Measurements from ENCODE around the gene TNIK. TPM values are rescaled to one million over a fixed set of nuclear protein-coding genes. Genes with fewer than 3 reads are reported as not detected.
"Not testable (repeated sequence)": the region's sequence is repeated elsewhere in the genome, so short reads cannot be mapped to it uniquely, and the experiment has no call there.

The TNIK gene
- total RNA-seq, 2 donors from 2014 or later, result 9.0 to 11.6 TPM

GRCh38 chr3:171249245-171249644 lies 211.0 kb downstream of the TNIK start:
- Histone ChIP-seq H3K4me1 (no peaks in the 10 kb centered on the region), H3K36me3 (no peaks in the 10 kb centered on the region), H3K4me3 (no peak overlapping the region), H3K9me3 (no peaks in the 10 kb centered on the region), H3K27ac (no peak overlapping the region), H3K27me3 (no peaks in the 10 kb centered on the region)
- no peak for TF ChIP-seq CTCF (IDR thresholded peaks at IDR 0.05)
- DNase-seq (ENCODE audit: low spot score), result no peak

GRCh38 chr3:171248426-171249111 lies 211.6 kb downstream of the TNIK start:
- no peak for TF ChIP-seq CTCF (IDR thresholded peaks at IDR 0.05)
- Histone ChIP-seq H3K36me3 (no peaks in the 10 kb centered on the region), H3K4me1 (no peaks in the 10 kb centered on the region), H3K9me3 (no peaks in the 10 kb centered on the region), H3K4me3 (no peak overlapping the region), H3K27me3 (no peaks in the 10 kb centered on the region), H3K27ac (no peak overlapping the region)
- DNase-seq (ENCODE audit: low spot score), result no peak

- Histone ChIP-seq H3K36me3 (no peaks in the 10 kb centered on the region), H3K27me3 (no peaks in the 10 kb centered on the region), H3K4me3 (no peak overlapping the region), H3K27ac (no peak overlapping the region), H3K9me3 (no peaks in the 10 kb centered on the region), H3K4me1 (no peaks in the 10 kb centered on the region)
- TF ChIP-seq CTCF (IDR thresholded peaks at IDR 0.05), result no peak
- no peak for DNase-seq (ENCODE audit: low spot score)
Observed at GRCh38 chr3:171245796-171246765, 214.1 kb downstream of the TNIK start.

- H3K36me3 ChIP-seq, result no peaks in the 10 kb centered on the region
- no peak overlapping the region for H3K4me3 ChIP-seq
- no peaks in the 10 kb centered on the region for H3K4me1 ChIP-seq
- TF ChIP-seq CTCF (IDR thresholded peaks at IDR 0.05), result no peak
- H3K9me3 ChIP-seq, result no peaks in the 10 kb centered on the region
- no peak for DNase-seq (ENCODE audit: low spot score)
- H3K27ac ChIP-seq, result no peak overlapping the region
- no peaks in the 10 kb centered on the region for H3K27me3 ChIP-seq
Observed at GRCh38 chr3:171242951-171243350, 217.3 kb downstream of the TNIK start.

- Histone ChIP-seq H3K4me3 (no peak overlapping the region), H3K36me3 (no peaks in the 10 kb centered on the region), H3K9me3 (no peaks in the 10 kb centered on the region), H3K27me3 (no peaks in the 10 kb centered on the region), H3K27ac (no peak overlapping the region), H3K4me1 (no peaks in the 10 kb centered on the region)
- no peak for TF ChIP-seq CTCF (IDR thresholded peaks at IDR 0.05)
- no peak for DNase-seq (ENCODE audit: low spot score)
Observed at GRCh38 chr3:171242170-171242569, 218.0 kb downstream of the TNIK start.

GRCh38 chr3:171241655-171242054 lies 218.6 kb downstream of the TNIK start:
- H3K36me3 ChIP-seq; H3K27ac ChIP-seq; H3K27me3 ChIP-seq; DNase-seq (ENCODE audit: low spot score); H3K9me3 ChIP-seq; H3K4me1 ChIP-seq; H3K4me3 ChIP-seq: not testable (repeated sequence)

Measured in right atrium auricular region (tissue), 2 donors.